Transverse colon (tissue), 4 donors: ENCODE measurements around the gene TBC1D9.

Experiments used
- CTCF ChIP-seq, 5 experiments: fragments of 200-600 bp in 3 of 5; fragments of 450-650 bp in 2 of 5; sonication (generic) in 3 of 5; IDR thresholded peaks; 1 replicate in 2 of 5; 2 replicates in 3 of 5; pipeline ENCODE4 v1.5.1; 2016 to 2017; ENCODE audit warnings: antibody characterized with exemption in 5 of 5, inconsistent platforms in 3 of 5, mild to moderate bottlenecking in 2 of 5, moderate library complexity in 1 of 5
- EP300 ChIP-seq: sonication (generic); formaldehyde crosslinking; IDR thresholded peaks from one replicate; pipeline ENCODE4 v1.6.1; 2017; ENCODE audit warnings: antibody characterized with exemption, low read depth
- POLR2A ChIP-seq: fragments of 450-650 bp; IDR thresholded peaks from one replicate; pipeline ENCODE4 v1.6.1; 2016; ENCODE audit warnings: antibody characterized with exemption, mild to moderate bottlenecking, moderate library complexity
- POLR2AphosphoS5 ChIP-seq, 3 donors: sonication (generic); formaldehyde crosslinking; IDR thresholded peaks; one replicate each; pipeline ENCODE4 v1.6.1; 2016; ENCODE audit warnings: antibody characterized with exemption in 3 of 3

DNA sequence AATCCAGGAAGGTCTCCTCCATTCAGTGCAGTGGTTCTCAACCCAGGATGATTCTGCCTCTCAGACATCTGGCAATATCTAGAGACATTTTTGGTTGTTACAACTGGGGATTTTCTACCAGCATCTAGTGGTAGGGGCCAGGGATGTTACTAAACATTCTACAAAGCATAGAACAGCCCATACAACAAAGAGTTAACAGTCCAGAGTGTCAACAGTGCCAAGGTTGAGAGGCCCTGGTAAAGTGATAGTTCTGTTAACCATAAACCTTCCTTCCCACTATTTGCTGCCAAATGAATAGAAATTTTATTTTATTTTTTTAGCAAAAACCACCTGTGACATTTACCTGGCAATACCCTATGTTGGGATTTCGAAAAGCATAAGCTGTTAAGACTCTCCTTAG is 94.6 kb downstream of the TBC1D9 start:
- TF ChIP-seq CTCF (IDR thresholded peaks at IDR 0.05) (no peak), EP300 (no peak), POLR2AphosphoS5 (IDR thresholded peaks at IDR 0.05) (no peak), POLR2A (no peak)
